ENCODE data around the gene TOP1. TPM values are rescaled to one million over a fixed set of nuclear protein-coding genes. Genes with fewer than 3 reads are reported as not detected.

Gene TOP1
- total RNA-seq, 1 experiment from 2014 or later = 125 TPM

GRCh38 chr20:40984496-40984895, 44.1 kb upstream of the TOP1 start:
- no TSS peak for BruUV-seq (replicated peaks)
- intact Hi-C loops (cut with micrococcal nuclease; ENCODE audit: unreplicated experiment) = no loop called here
- H3K27ac ChIP-seq (ENCODE audit: low read depth, low read length, poor library complexity, severe bottlenecking) = no peak overlapping the region
- H3K9me3 ChIP-seq (ENCODE audit: low read depth, low read length, poor library complexity, severe bottlenecking) = no peaks in the 10 kb centered on the region
- DNase-seq (ENCODE audit: low spot score) = no peak
- H3K36me3 ChIP-seq (ENCODE audit: insufficient read depth, low read length, poor library complexity, severe bottlenecking) = no peaks in the 10 kb centered on the region
- no peak overlapping the region for H3K4me3 ChIP-seq (ENCODE audit: low read depth, low read length, poor library complexity, severe bottlenecking)
- ChIA-PET CTCF (no interaction called here), POLR2A (ENCODE audit: low non-redundant PET) (no interaction called here)
- no peaks in the 10 kb centered on the region for H3K27me3 ChIP-seq (replicated peaks; ENCODE audit: insufficient read depth, low read depth, low read length, poor library complexity)
- no peaks in the 10 kb centered on the region for H3K4me1 ChIP-seq (ENCODE audit: insufficient read depth, low read length, poor library complexity, severe bottlenecking)
- TF ChIP-seq, protein P1, sequence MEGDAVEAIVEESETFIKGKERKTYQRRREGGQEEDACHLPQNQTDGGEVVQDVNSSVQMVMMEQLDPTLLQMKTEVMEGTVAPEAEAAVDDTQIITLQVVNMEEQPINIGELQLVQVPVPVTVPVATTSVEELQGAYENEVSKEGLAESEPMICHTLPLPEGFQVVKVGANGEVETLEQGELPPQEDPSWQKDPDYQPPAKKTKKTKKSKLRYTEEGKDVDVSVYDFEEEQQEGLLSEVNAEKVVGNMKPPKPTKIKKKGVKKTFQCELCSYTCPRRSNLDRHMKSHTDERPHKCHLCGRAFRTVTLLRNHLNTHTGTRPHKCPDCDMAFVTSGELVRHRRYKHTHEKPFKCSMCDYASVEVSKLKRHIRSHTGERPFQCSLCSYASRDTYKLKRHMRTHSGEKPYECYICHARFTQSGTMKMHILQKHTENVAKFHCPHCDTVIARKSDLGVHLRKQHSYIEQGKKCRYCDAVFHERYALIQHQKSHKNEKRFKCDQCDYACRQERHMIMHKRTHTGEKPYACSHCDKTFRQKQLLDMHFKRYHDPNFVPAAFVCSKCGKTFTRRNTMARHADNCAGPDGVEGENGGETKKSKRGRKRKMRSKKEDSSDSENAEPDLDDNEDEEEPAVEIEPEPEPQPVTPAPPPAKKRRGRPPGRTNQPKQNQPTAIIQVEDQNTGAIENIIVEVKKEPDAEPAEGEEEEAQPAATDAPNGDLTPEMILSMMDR (conservative IDR thresholded peaks at IDR 0.05; ENCODE audit: low read depth, low read length) = no peak
- TF ChIP-seq EZH2 (IDR thresholded peaks at IDR 0.05; ENCODE audit: borderline replicate concordance, low read depth, low read length, poor library complexity, severe bottlenecking) = no peak

GRCh38 chr20:40986774-40987173, 41.8 kb upstream of the TOP1 start:
- POLR2A ChIA-PET (ENCODE audit: low non-redundant PET) = no interaction called here
- H3K27me3 ChIP-seq (replicated peaks; ENCODE audit: insufficient read depth, low read depth, low read length, poor library complexity) = no peaks in the 10 kb centered on the region
- no peaks in the 10 kb centered on the region for H3K36me3 ChIP-seq (ENCODE audit: insufficient read depth, low read length, poor library complexity, severe bottlenecking)
- no peak for TF ChIP-seq EZH2 (IDR thresholded peaks at IDR 0.05; ENCODE audit: borderline replicate concordance, low read depth, low read length, poor library complexity, severe bottlenecking)
- TF ChIP-seq, protein P1 (conservative IDR thresholded peaks at IDR 0.05; ENCODE audit: low read depth, low read length) = no peak
- intact Hi-C loops (cut with micrococcal nuclease; ENCODE audit: unreplicated experiment) = no loop called here
- CTCF ChIA-PET = no interaction called here
- no peaks in the 10 kb centered on the region for H3K9me3 ChIP-seq (ENCODE audit: low read depth, low read length, poor library complexity, severe bottlenecking)
- no peak overlapping the region for H3K4me3 ChIP-seq (ENCODE audit: low read depth, low read length, poor library complexity, severe bottlenecking)
- H3K4me1 ChIP-seq (ENCODE audit: insufficient read depth, low read length, poor library complexity, severe bottlenecking) = peaks cover 13% of the 10 kb centered on the region
- DNase-seq (ENCODE audit: low spot score) = no peak
- no TSS peak for BruUV-seq (replicated peaks)
- no peak overlapping the region for H3K27ac ChIP-seq (ENCODE audit: low read depth, low read length, poor library complexity, severe bottlenecking)

- intact Hi-C loops (cut with micrococcal nuclease; ENCODE audit: unreplicated experiment) = loop anchor here (1.0 to 2.0 kb wide), 3 partner anchors 39 to 105 kb away; no protein-coding TSS in a partner anchor
- BruUV-seq (replicated peaks) = no TSS peak
- H3K9me3 ChIP-seq (ENCODE audit: low read depth, low read length, poor library complexity, severe bottlenecking) = no peaks in the 10 kb centered on the region
- H3K27me3 ChIP-seq (replicated peaks; ENCODE audit: insufficient read depth, low read depth, low read length, poor library complexity) = no peaks in the 10 kb centered on the region
- DNase-seq (ENCODE audit: low spot score) = peak; percentile 91
- no peak overlapping the region for H3K4me3 ChIP-seq (ENCODE audit: low read depth, low read length, poor library complexity, severe bottlenecking)
- peaks cover 14% of the 10 kb centered on the region for H3K4me1 ChIP-seq (ENCODE audit: insufficient read depth, low read length, poor library complexity, severe bottlenecking)
- TF ChIP-seq, protein P1 (conservative IDR thresholded peaks at IDR 0.05; ENCODE audit: low read depth, low read length) = peak; percentile 87
- TF ChIP-seq EZH2 (IDR thresholded peaks at IDR 0.05; ENCODE audit: borderline replicate concordance, low read depth, low read length, poor library complexity, severe bottlenecking) = no peak
- ChIA-PET POLR2A (ENCODE audit: low non-redundant PET) (no interaction called here), CTCF (interaction anchor here (0.6 to 2.2 kb wide), 20 partner anchors 9 to 350 kb away, joined by 3 to 26 read pairs (median 4); partner anchors contain the start of gene LPIN3)
- H3K36me3 ChIP-seq (ENCODE audit: insufficient read depth, low read length, poor library complexity, severe bottlenecking) = no peaks in the 10 kb centered on the region
- H3K27ac ChIP-seq (ENCODE audit: low read depth, low read length, poor library complexity, severe bottlenecking) = no peak overlapping the region
Measured at GRCh38 chr20:40990542-40991120, 38.0 kb upstream of the TOP1 start.
